DND-41 (cell line): ENCODE results near the gene TRIOBP.

Source experiments
- CTCF ChIP-seq: IDR thresholded peaks from 2 replicates; pipeline ENCODE4 v1.5.1; 2012; ENCODE audit warnings: borderline replicate concordance, low read length, moderate library complexity, mild to moderate bottlenecking; ENCODE audit not compliant: poor library complexity, severe bottlenecking; ENCODE audit errors: extremely low read depth
- EZH2 ChIP-seq: IDR thresholded peaks from 3 replicates; pipeline ENCODE4 v1.6.1; 2012; ENCODE audit warnings: borderline replicate concordance, low read depth, mild to moderate bottlenecking, moderate library complexity, low read length, inconsistent platforms; ENCODE audit not compliant: severe bottlenecking

GRCh38 chr22:37703906-37704305, 7.1 kb downstream of the TRIOBP start:
- TF ChIP-seq CTCF (no peak), EZH2 (no peak)
